RPMI8226 (cell line): ENCODE data around the gene TP73.

Experiments
- DNase-seq: peaks from one replicate; pipeline ENCODE4 v3.0.0-alpha.2; 2015

Gene TP73

GRCh38 chr1:3636080-3636479 is 16.2 kb upstream of the TP73 start:
- DNase-seq, result no peak

GRCh38 chr1:3636531-3636930 is 15.8 kb upstream of the TP73 start:
- DNase-seq, result no peak

- no peak for DNase-seq
These were observed 14.3 kb upstream of the TP73 start for GRCh38 chr1:3638027-3638426.

- DNase-seq, result no peak
These were observed 13.6 kb upstream of the TP73 start for GRCh38 chr1:3638676-3639075.

- DNase-seq, result no peak
These were observed 12.9 kb upstream of the TP73 start for GRCh38 chr1:3639397-3639911.

- no peak for DNase-seq
These were observed 12.0 kb upstream of the TP73 start for GRCh38 chr1:3640121-3640837.

- DNase-seq, result no peak
These were observed 11.1 kb upstream of the TP73 start for GRCh38 chr1:3641046-3641760.

- DNase-seq, result no peak
These were observed 10.5 kb upstream of the TP73 start for GRCh38 chr1:3641816-3642215.

- no peak for DNase-seq
These were observed 9.2 kb upstream of the TP73 start for GRCh38 chr1:3642919-3643675.

- no peak for DNase-seq
These were observed 8.0 kb upstream of the TP73 start for GRCh38 chr1:3644273-3644672.

- no peak for DNase-seq
These were observed 7.1 kb upstream of the TP73 start for GRCh38 chr1:3645247-3645646.

- no peak for DNase-seq
These were observed 6.5 kb upstream of the TP73 start for GRCh38 chr1:3645666-3646355.

- no peak for DNase-seq
These were observed 5.7 kb upstream of the TP73 start for GRCh38 chr1:3646596-3646995.

- peak; percentile 98 for DNase-seq
These were observed 2.7 kb upstream of the TP73 start, which contains the start of gene WRAP73 for GRCh38 chr1:3649342-3650247. TSS of gene WRAP73 (minus strand) at chr1:3650103. CDS start at chr1:3649999, 104 bp downstream.

GRCh38 chr1:3650248-3651025 is 1.9 kb upstream of the TP73 start:
- no peak for DNase-seq

GRCh38 chr1:3651026-3651929 is 1.0 kb upstream of the TP73 start:
- DNase-seq, result no peak

- no peak for DNase-seq
These were observed 401 bp downstream of the TP73 start for GRCh38 chr1:3652548-3653285.

GRCh38 chr1:3653286-3653618 is 936 bp downstream of the TP73 start:
- DNase-seq, result no peak
